Brain pericyte (primary cell): ENCODE data around the gene CYB5D1.

Source experiments
- DNase-seq: peaks from one replicate; pipeline ENCODE4 v3.0.0-alpha.2; 2012; ENCODE audit warnings: low read depth, low spot score

Gene CYB5D1

DNA sequence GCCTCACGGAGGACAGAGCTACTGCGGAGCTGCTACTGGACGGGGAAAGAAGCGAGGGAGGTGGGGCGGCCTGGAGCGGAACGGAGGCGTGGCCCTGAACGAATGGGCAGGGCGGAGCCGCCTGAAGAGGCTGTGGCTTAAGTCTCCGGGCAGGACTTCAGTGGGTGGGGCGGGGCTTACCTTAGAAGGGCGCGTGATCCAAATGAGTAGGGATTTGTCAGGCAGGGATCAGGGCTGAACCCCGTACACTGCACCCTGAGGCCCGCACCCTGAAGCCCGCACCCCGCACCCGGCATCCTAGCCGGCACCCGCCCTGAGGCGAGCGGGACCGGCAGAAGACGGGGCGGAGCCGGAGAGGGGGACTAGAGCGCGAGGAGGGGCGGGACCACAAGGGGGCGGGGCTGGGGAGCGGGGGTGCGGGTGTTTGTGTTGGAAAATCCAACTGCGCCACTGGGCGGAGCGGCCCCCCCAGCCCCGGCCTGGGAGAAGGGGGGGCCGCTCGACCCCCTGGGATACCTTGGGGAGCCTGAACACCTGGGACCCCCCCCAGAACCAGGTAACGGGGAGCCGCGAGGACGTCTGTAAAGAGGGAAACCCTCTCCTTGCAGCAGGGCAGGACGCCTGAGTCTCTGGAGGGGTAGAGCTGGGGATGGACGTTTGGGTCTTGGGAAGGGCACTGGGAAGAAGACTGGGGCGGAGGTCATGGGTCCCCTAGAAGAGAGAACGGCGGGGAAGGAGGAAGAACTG is 23.8 kb upstream of the CYB5D1 start, which contains the start of gene KDM6B:
Gene KDM6B (plus strand): TSS at position 423 of the 747 bp plus-strand sequence. CDS start 11,338 bp downstream, outside the sequence.
- DNase-seq = peak; percentile 68

DNA sequence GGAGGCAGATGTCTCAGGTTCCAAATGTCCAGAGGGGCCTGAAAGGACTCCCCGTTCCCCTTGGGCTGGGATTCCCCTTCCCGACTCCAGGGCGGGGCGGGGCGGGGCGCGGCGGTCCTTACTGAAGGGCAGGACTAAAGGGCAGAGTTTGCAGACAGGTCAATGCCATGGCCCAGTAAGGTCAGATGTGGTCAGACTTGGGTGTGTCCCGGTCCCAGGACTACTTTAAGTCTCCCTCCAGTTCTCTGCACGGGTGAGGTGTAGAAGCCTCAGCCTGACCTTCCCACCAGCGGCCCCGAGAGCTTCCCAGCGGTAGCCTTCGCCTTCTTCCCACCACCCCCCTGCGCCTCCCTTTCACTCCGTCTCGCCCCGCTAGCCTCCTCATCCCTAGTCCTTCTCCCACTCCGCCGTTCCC is 23.3 kb upstream of the CYB5D1 start:
- no peak for DNase-seq

DNA sequence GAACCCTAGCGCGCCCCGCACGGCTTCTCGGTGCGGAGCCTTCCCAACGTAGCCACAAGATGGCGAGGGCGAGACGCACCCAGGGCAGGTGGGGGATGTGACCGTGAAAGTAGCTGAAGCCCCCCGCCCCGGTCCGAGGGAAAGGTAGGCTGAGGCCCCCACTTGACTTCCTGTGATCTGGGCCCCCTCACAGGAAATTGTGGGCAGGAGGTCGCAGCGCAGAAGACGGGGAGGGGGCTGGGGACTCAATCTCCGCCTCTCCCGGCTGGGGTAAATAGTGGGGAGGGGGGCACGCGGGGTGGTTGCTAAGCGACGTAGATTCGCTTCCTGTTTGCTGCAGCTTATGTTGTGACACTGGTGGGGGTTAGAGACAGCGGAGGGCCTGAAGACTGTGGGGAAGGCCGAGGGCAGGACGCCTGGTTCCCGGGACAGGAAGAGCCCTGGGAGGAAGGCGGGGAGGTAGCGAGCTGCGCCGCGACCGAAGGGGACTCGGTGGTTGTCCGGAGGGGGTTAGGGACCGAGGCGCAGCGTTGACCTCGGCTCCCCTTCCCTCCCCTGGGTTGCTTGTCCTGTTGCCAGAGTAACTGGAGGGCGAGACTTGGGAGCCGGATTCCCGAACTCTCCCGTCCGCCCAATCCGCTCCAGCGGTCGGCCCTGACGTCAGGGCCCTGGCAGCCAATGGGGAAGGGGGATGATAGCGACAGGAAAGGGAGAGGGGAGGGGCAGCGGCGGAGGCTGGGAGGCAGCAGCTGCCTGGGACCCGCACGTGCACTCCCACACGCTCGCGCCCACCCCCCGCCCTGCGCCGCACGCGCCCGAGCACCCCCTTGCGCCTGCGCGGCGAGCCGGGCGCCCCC is 22.6 kb upstream of the CYB5D1 start:
- peak; percentile 98 for DNase-seq

DNA sequence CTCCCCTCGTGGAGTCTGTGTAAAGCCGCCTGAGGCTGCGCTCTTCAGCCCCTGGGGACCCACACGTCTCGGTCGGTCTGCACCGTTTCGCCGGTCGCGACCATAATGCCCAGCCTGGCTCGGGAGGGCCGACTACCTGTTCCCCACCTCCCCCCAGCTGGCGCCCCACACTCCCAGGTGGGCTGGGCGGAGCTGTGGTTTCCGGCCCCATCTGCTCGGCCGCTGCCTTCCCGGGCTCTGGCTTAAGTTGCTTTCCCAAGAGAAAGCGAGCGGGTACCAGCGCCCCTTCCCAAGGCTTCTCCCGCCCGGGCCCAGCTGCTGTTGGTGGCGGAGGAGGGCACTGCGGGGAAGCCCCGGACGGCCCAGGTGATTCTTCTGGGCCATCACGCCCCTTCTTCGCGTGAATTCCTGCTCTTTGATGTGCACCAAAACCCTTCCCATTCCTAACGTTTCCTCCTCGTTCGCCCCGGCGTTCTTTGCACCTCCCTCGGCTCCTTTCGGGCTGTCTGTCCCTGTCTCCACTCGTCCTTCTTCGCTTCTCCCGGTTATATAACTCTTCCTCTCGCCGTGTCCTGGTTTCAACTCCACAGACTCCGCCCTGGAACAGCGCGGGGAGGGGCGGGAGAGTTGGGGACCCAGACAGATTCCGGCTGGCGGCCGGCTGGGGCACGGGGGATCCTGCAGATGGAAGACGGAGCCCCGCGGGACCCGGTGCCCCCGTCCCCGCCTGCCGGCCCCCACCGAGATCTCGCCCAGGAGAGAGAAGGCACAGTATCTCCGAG is 21.8 kb upstream of the CYB5D1 start:
- no peak for DNase-seq

DNA sequence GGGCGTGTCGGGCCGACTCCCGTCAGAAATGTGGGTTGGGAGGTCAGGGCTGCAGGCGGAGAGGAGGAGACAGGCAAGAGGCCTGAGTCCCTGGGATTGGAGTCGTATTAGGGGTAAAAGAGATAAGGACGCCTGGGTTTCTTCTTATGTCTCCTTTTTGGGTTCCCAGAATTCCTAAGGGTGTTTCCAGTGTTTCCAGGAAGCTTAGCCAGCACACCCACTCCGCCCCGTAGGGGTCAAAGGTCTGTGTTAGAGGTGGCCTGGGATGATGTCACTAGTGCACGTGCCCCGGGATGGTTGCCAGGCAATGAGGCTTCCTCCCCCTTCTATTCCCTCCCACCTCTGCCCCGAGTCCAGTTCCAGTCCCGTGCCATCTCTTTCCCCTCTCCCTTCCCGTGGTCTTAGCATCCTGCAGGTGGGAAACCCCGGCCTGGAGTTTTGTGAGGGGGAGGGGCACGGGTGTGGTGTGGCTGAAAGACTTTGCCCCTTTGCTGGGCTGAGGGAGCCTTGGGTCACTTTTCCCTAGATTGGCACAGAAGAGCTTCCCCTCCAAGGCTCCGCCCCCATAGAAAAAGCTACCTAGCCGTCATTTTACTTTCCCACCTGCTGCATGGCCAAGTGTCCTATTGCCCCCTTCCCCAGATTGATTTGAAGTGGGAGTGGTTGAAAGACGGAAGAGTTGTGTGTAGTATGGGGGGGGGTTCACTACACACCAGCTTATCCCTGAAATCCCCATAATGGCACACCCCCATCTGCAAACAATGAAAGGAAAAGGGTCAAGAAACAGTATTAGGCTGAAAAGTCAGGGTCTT is 21.0 kb upstream of the CYB5D1 start:
- peak; percentile 94 for DNase-seq

DNA sequence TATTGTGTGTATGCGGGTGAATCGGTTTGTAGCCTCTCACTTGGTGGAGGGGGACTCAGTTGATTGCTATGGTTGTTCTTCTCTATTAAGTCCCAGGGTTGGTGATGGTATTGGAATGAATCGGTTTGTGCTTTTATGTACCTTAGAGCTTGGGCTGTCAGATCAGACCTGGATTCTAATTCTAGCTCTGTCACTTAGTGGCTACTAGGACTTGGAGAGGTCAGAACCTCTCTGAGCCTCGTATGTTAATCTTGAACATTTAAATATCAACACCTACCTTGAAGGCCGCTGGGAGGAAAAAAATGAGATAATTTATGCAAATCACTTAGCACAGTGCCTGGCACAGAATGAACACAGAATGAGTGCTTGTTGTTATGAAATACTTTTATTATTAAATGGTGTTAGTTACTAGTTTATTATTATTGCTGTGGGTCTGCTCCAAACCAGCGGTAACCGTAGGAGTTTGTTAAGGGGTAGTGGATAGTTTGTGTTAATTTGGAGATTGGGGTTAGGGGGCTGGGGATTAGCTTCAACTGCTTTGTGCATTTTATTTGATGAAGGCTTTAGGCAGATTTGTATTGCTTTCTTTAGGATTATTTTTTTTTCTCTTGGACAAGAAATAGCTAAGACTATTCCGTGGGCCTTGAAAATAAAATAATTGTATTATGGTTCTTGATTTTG is 20.3 kb upstream of the CYB5D1 start:
- DNase-seq = no peak

DNA sequence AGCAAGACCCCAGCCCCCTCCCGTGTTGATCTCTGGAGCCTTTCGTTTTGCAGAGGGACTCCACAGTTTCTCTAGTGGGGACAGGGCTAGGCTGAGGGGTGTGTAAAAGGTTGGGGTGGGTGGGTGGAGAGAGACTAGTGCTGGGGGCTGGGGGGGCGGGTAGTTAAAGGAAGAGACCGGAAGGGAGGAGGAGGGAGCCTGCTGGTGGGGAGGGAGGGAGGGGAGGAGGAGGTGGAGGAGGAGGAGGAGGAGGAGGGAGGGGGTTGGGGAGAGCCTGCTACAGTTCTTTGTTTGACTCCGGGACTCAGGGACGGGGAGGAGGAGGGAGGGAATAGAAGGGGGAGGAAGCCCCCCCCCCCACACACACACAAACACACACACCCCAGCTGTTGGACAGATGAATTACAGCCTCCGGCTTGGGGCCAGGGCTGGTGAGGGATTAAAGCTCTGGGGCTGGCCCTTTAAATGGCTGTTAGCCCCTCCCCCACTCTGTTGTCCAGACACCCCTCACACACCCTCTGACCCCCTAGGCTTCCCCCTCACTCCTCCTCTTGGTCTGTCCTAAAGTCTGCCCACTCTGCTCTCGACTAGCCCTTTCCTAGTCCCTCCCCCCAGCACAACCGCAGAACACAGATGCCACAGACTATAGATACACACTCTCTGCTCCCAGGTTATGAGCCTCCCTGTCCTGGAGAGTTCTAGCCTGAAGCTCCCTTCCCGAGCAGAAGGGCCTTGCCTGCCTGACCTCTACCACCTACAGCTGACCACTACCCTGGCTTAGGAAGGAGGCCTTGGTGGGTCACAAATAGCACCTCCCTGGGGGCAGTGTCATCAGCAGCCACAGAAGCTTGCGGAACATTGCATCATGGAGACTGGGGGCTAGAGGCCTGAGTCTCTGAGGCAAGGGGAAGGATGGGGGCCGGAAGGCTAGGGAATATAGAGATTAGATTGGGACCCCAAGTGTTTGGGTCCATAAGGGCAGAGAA is 19.4 kb upstream of the CYB5D1 start:
- no peak for DNase-seq

DNA sequence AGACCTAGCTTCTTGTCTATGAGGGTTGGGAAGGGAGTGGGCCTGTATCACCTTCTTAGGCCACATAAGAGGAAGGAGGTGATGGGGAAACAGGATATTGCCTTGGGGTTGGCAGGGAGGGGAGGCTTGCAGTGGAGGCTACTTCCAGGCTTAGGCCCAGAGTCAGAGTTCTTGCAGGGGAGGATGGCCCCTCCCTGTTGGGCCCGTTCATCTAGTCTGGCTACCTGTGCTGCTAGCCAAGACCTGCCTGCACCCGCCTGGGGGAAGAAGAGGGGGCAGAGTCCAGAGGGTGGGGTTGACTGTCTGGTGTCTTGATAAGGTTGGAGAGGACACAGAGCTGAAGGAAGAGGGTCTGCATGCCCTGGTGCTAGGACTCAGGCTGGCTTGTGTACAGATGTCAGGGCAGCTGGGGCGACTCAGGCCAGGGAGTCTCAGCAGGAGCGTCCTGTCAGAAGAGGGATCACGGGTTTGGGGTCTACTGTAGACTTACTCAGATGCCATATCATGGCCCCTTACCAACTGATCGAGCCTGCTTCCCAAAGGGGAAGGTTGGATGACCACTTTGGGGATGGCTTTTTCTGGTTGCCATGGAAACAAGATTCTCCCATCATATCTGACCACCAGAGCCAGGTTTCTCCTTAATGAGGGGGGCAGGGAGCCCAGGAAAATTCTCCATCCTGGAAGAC is 18.5 kb upstream of the CYB5D1 start:
- DNase-seq = no peak

DNA sequence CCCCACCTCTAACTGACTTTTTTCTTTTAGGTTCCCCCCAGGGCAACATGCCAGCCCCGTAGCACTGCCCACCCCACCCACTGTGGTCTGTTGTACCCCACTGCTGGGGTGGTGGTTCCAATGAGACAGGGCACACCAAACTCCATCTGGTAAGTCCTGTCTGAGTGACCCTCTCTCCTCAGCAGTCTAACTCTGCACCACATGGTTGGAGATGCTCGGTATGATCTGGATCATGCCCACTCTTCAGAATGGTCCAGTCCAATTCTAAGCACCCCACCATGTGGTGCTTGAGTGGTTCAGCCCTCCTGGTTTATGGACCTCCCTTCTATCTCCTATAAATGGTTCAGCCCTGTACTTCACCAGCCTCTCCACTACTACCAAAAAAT is 17.9 kb upstream of the CYB5D1 start:
- no peak for DNase-seq

DNA sequence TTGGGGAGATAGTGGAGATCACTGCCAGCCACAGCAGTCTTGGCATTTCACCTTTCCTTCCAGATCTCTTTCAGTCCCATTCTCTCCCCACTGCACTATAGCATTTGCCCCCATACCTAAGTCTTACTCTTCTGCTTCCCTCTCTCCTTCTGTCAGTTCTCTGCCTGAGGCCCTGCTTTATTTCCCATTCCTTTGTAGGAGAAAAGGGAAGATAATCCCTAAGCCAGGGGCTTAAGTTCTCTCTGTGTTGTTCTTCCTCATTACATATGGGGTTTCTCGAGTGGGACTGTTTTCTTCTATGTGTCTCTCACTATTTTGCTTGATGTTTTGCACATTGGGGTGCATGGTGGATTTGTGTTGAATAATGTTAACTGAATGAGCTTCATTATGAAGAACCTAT is 17.4 kb upstream of the CYB5D1 start:
- no peak for DNase-seq

DNA sequence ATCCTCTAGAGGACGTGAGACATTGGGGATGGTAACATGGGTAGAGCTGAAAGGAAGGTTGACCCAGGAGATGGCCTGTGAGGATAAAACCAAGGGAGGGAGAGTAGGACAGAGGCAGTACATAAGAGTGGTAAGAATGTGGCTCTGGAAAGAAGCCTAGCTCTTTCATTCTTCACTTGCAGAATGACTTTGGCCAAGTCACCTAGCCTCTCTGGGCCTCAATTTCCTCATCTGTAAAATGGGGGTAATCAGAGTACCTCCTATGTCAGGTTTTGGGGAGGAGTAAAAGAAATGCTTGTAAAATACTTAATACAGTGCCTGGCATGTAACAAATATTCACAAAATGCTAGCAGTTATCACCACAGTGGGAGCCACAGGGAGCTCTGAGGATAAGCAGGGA is 16.9 kb upstream of the CYB5D1 start:
- no peak for DNase-seq

DNA sequence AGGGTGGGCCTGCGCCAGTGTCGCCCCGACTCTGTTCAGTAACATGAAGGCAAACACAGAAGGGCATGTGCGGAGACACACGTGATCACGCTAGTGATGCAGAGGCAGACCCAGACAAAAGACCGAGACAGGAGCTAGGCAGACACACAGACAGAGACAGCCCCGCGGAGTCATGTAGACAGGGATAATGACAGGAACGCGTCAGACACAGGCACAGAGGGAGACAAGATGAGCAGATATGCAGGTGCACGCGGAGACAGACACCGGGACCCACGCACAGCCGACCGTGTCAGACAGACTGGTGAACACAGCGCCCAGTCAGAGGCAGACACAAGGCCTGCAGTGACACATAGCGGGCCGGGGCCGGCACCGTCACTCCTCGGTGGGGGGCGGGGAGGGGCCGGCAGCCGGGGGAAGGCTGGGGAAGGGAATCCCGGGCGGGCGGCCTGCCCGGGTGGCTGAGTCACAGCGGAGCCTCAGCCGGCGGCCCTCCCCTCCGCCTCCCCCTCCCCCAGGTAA is 16.3 kb upstream of the CYB5D1 start:
- DNase-seq = no peak

DNA sequence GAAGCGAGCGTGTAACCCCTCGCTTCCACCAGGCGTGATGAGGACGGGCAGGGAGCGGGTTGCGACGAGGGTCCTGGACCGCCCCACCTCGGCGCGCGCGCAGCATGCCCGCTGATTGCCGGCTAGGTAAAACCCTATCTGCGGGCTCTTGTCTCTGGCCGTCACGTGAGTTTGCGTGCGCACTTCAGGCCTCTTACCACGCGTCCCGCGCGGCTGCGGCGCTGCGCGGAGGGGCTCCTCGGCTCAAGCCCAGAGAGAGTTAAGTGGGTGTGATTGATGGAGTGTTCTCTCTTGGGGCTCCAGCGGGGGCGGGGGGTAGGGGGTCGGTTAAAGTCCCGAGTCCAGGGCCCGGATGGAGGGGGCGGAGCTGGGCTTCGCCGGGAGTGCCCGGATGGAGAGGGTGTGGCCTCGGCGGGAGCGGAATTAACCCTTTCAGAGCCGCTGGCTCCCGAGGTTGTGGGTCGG is 15.9 kb upstream of the CYB5D1 start:
- DNase-seq = peak; percentile 75

DNA sequence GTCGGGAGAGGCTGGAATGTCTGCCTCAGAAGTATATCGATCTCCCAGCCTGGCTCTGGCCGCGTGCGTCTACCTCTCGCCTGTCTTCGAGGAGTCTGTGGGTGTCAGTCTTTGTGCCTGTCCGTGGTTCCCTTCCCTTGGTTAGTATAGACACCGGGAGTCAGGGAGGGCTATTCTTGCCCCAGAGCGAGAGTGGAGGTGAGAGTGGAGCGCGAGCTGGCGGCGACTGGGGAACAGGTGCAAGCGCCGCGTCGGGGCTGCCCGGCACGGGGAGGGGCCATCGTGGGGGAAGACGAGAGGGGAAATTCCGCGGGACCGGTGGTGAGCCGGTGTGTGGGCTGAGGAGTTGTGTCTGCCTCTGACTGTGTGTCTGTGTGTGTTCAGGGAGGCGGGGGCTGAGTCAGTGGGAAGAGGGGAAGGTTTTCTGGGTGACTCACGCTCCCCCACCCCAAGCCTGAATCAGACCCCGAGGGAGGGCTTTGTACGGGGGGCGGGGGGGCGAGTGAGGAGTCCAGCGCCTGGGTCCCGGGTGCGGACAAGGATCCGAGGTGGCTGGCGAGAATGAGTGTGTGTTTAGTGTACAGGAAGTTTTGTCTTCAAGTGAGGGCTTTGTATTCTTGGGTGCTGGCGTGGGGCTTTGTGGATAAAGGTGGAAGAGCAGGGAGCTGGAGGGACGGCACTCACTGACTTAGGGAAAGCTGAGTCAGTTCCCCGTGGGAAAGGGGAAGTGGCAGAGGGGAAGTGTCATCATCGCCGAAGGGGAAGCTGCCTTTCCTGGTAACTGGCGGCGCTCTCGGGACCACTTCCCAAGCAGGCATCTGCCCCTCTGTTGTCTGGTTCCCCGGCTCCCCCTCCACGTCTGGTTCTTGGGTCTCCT is 15.2 kb upstream of the CYB5D1 start:
- DNase-seq = no peak

DNA sequence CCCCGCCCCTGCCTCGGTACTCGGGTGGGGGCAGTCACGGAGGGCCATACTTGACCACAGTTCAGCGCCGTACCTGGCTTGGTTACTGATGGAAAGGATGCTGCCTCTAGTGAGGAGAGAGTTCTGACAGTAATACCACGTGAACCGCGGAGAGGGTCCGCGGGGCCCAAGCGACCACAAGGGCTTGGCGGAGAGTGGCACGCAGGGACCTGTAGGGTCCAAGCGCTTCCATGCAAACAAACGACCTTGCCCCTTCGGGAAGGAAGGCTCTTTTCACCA is 14.6 kb upstream of the CYB5D1 start:
- no peak for DNase-seq

DNA sequence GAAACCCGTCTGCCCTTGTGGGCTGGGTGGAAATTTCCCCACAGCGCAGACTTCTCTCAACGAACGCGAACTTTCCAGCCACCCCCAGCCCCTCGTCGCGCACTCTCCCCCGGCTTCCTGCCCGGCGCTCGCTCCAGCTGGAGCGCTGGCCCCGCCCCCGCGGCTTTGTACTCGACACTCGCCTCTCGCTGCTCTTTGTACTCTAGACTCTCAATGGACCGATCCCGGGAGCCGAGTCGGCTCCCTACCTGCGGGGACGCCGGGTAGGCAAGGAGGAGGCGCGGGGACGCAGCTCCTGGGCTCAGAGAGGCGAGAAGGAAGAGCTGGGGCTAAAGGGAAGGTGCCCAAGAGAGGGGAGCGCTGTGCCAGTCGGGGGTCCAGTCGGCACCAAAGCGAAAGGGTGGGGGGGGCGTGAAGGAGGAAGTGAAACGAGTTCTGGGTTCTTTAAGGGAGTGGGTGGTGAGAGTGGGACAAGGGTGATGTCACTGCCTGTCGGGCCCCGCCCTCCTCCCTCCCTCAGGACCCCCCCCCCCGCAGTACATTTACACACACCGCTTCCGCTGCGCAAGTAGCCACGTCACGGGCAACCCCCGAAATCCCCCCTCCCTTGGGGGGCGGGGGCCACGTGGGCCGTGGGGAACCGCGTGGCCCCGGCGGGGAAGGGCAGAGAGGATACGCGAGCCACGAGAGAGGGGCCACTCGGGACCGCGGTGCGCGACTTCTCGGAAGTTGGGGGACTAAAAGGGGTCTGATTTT is 14.1 kb upstream of the CYB5D1 start:
- DNase-seq = no peak
